ES-I3 (cell line): ENCODE data around the gene PSMB7.

Source experiments
- H3K36me3 ChIP-seq: 2 replicates; pipeline ENCODE4 v1.6.1; 2013; ENCODE audit warnings: mild to moderate bottlenecking, low read length, control low read depth, moderate library complexity; ENCODE audit not compliant: insufficient read depth
- H3K4me1 ChIP-seq: 2 replicates; pipeline ENCODE4 v1.6.1; 2013; ENCODE audit warnings: mild to moderate bottlenecking, control low read depth, low read length; ENCODE audit not compliant: insufficient read depth
- H3K9ac ChIP-seq: 2 replicates; pipeline ENCODE4 v1.6.1; 2013; ENCODE audit warnings: low read depth, mild to moderate bottlenecking, low read length, moderate library complexity
- H3K9me3 ChIP-seq: 2 replicates; pipeline ENCODE4 v1.6.1; 2013; ENCODE audit warnings: mild to moderate bottlenecking, low read length, moderate library complexity; ENCODE audit not compliant: control insufficient read depth, insufficient read depth

Gene PSMB7

GRCh38 chr9:124390794-124391658, 24.2 kb downstream of the PSMB7 start:
- Histone ChIP-seq H3K36me3 (no peaks in the 10 kb centered on the region), H3K9ac (no peak overlapping the region), H3K4me1 (peaks cover 42% of the 10 kb centered on the region), H3K9me3 (no peaks in the 10 kb centered on the region)

DNA sequence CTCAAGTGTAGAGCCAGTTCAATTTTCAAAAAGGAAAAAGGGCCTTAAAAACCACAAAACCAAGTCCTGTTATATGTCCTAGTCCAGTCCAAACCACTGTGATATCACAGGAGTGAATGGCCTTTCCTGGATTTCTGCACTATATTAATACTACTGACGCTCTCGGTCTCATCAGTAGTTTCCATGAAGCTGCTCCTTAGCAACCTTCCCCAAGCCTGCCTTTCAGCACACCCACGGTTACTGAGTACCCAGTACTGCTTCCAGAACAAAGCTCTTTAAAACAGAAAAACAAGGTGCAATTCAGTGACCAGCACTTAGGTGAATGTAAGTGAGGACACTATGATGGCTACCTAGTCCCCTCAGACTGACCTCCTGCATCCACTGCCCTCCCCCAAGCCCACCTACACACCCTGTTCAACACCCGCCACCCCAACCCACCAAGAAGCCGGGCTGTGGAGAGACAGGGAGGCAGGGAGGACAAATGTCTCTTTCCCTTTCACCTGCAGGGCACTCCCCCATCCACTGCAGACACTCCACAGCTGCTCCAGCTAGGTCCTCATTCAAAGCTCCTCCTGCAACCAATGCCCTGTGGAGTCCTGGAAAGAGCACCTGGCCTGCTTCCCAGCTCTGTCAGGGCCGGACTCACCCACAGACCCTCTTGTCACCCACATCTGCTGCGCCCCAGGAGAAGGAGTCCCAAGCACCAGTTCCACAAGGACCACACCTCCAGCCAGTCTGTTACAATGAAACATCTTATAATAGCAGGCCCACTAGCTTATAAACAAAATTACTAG, 25.9 kb downstream of the PSMB7 start:
- Histone ChIP-seq H3K9ac (no peak overlapping the region), H3K36me3 (no peaks in the 10 kb centered on the region), H3K9me3 (no peaks in the 10 kb centered on the region), H3K4me1 (peaks cover 42% of the 10 kb centered on the region)

DNA sequence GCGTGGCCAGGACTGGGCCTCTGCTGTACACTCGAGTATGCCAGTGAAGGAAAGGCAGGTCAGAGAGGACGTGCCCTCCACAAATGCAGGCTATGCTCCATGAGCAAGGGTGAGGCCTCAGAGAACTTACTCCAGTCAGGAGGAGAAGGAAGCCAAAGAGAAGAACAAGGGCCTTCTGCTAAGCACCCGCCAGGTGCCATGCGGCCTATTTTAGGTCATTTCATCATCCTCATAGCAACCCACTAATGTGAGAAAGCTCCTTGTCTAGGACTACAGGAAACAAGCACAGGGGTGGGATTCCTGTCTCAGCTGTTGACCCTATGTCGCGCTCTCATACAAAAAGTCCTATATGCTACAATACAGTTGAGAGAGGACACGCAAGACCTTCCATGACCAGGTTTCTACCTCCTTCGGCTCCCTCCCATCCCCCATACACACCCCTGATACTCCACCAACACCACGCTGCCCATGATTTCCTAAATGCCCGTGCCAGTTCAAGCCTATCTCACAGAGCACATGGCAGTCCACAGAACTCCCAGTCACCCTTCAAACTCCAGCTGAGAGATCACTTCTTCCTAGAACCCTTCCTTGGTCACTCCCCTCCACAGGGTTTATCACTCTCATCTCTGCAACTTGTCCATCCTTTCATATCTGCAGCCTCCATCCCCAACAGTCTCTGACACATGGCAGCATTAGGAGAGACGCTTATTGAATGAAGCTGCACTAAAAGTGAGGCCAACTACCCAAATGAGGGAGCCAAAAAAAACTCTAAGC, 26.8 kb downstream of the PSMB7 start:
- no peak overlapping the region for H3K9ac ChIP-seq
- no peaks in the 10 kb centered on the region for H3K9me3 ChIP-seq
- H3K36me3 ChIP-seq, result no peaks in the 10 kb centered on the region
- peaks cover 33% of the 10 kb centered on the region for H3K4me1 ChIP-seq

GRCh38 chr9:124386201-124386600, 29.0 kb downstream of the PSMB7 start:
- no peaks in the 10 kb centered on the region for H3K36me3 ChIP-seq
- H3K4me1 ChIP-seq, result peaks cover 11% of the 10 kb centered on the region
- H3K9ac ChIP-seq, result no peak overlapping the region
- no peaks in the 10 kb centered on the region for H3K9me3 ChIP-seq

DNA sequence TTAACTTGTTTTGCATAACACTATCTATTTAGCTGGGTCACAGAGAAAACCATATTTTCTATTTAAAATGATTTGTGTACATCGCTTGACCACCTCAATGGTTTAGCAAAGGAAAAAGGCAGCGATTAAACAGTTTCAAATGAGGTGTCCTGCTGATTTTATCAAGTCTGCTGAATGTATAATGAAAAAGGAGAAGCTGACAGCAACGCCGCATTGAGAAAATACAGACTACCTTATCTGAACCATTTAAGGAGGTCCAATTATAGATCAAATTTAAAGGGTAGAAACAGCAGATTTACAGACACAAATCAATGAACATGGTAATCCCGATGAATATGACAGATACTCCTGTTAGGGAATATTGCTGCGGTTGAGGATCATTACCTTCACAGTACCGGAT, 29.6 kb downstream of the PSMB7 start:
- H3K9ac ChIP-seq, result no peak overlapping the region
- H3K9me3 ChIP-seq, result no peaks in the 10 kb centered on the region
- H3K36me3 ChIP-seq, result no peaks in the 10 kb centered on the region
- H3K4me1 ChIP-seq, result peaks cover 6% of the 10 kb centered on the region; the same call in 1 of the 2 replicates

DNA sequence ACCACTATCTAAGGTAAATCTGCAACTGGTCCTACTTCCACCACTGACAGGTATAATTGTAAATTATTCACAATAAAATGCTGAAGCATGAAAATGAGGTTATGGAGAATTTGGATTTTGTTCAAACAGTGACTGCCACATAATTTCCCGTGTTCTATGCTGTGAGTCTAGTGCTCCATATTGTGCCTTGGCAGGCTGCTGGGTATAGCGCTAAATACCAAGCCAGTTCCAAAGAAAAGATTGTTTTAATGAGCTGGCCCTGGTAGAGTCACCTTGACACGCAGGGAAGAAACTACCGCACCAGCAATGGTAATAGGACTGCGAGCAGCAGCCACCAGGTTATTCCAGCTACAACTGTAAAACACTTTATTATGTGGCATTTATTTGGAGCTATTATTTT, 30.4 kb downstream of the PSMB7 start:
- Histone ChIP-seq H3K9ac (no peak overlapping the region), H3K4me1 (peaks cover 4% of the 10 kb centered on the region; the same call in 1 of the 2 replicates), H3K36me3 (no peaks in the 10 kb centered on the region), H3K9me3 (no peaks in the 10 kb centered on the region)

DNA sequence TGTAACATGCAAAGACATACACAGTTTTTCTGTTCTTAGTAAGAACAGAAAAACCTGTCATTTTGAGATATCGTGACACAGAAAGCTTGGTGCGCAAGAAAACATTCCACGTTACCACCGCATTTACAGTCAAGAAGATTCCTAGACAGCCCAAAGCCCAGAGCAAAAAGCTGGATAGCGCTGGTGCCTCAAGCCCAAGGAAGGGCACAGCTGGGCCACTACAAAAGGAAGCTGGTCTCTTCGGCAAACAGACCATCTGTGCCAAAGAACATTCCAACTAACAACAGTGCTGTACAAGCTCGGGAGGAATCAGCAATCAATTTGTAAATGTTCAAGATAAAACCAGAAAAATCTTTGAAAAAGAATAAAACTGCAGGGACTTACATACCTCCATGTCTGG, 31.0 kb downstream of the PSMB7 start:
- peaks cover 4% of the 10 kb centered on the region; the same call in 1 of the 2 replicates for H3K4me1 ChIP-seq
- no peak overlapping the region for H3K9ac ChIP-seq
- H3K36me3 ChIP-seq, result no peaks in the 10 kb centered on the region
- H3K9me3 ChIP-seq, result no peaks in the 10 kb centered on the region

DNA sequence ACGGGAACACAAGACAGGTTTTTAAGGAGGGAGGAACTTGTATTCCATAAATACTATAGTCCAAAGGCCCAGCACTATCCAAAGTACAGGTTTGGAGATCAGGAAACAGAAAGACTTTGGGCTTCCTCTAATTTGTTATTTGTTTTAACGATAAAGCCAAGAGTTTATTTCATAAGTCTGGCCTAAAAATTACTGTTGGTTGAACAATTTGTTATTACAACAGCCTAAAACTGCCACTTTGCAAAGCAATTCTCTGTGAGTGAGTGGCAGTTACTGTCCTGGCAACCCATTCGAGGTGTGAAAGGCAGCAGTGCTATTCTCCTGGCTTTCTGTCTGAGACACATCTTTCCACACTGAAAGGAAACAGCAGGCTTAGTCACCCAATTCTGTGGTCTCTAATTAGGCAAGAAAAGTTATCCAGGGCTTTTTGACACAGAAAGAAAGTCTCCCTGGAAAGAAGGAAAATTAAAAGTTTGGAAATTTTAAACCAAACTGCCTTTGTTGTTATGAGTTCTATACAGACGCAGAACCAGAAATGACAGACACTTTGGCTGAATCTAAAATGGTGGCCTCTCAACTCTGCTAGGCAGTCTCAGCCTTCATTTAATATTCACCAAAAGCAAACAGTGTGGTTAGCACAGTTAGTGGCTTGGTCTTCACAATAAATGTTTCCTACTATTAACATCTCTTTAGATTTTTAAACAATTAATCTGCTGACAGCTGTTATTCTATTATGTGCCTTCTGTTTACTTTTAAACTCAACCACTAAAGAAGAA, 33.9 kb downstream of the PSMB7 start:
- H3K4me1 ChIP-seq, result peaks cover 1% of the 10 kb centered on the region; the same call in 1 of the 2 replicates
- no peaks in the 10 kb centered on the region for H3K9me3 ChIP-seq
- H3K36me3 ChIP-seq, result no peaks in the 10 kb centered on the region; the same call in 1 of the 2 replicates
- H3K9ac ChIP-seq, result no peak overlapping the region

DNA sequence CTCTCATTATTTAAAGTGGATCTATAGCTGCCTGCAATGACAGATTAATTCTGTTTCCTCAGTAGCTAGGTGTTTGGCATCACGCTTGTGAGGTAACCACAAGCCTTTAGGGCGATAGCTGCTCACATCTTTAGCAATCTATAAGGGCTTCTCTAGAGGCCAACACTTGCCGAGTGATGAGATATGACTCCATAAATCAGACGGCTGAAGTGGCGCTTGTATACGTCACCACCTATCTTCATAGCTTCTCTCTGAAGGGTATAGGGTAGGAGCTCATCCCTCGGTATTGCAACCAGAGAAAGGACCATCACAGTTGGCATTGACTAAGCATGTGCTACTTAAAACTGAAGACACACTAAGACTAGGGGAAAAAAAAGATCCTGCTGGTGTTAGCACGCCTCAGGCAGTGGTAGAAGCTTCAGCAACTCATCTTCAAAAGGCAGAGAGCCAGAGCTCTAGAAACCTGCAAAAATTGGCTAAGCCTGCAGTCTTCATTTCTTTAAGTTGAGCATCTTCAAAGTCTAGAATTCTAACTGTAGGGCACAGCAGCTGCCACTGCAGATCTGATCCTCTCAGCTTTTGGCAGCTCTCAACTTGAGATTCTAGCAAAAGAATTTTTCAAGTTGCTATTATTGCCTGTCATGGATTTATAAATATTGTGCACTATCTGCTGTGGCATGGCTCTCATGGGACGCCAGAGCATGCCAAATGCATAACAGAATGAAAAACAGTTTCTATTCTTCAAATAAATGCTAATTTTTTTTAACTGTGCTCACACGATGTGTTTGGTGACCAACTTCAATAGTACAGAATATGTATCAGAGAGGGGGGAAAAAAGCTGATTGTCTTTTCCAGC, 37.5 kb downstream of the PSMB7 start:
- no peaks in the 10 kb centered on the region for H3K4me1 ChIP-seq
- no peaks in the 10 kb centered on the region; the same call in 1 of the 2 replicates for H3K9me3 ChIP-seq
- no peak overlapping the region for H3K9ac ChIP-seq
- no peaks in the 10 kb centered on the region; the same call in 1 of the 2 replicates for H3K36me3 ChIP-seq

DNA sequence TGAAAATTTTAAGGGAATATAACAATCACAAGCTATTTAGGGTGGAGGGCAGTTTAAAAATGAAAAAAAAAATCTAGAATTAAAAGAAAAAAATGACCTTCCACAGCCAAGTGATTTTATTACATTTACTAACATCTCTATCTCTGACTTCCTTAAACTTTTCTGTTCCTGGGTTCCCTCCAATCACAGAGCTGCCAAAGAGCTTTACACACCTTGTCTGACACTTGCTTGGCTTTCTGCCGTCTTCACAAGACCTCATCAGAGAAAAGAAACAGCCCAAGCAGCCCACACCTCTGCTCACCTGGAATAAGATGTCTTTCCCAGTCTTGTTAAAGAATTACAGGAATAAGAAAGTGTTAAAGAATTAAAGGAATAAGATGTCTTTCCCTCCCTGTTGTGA, 38.9 kb downstream of the PSMB7 start:
- Histone ChIP-seq H3K36me3 (no peaks in the 10 kb centered on the region; the same call in 1 of the 2 replicates), H3K9ac (no peak overlapping the region), H3K9me3 (no peaks in the 10 kb centered on the region; the same call in 1 of the 2 replicates), H3K4me1 (peaks cover 5% of the 10 kb centered on the region; the same call in 1 of the 2 replicates)

DNA sequence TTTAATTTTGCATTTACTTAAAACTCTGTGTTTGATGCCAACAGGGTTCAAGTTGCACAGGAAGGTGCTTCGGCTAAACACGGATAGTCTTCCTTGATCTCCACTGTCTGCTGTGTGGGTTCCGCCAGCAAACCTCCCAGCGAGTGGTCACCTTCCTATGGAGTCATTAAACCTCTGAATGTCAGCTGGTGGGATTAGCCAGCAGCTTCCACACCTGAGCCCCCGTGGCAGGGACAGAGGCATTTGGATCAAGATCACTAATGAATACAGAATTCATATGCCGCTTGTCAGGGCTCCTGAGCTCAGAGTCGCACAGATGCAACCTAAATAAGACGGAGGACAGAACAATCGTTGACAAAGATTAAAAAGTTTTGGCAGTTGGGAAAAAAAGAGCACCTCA, 39.5 kb downstream of the PSMB7 start:
- Histone ChIP-seq H3K9ac (no peak overlapping the region), H3K36me3 (no peaks in the 10 kb centered on the region; the same call in 1 of the 2 replicates), H3K9me3 (no peaks in the 10 kb centered on the region; the same call in 1 of the 2 replicates), H3K4me1 (peaks cover 5% of the 10 kb centered on the region; the same call in 1 of the 2 replicates)

GRCh38 chr9:124373851-124374250, 41.4 kb downstream of the PSMB7 start:
- no peaks in the 10 kb centered on the region; the same call in 1 of the 2 replicates for H3K9me3 ChIP-seq
- H3K4me1 ChIP-seq, result peaks cover 5% of the 10 kb centered on the region; the same call in 1 of the 2 replicates
- no peaks in the 10 kb centered on the region; the same call in 1 of the 2 replicates for H3K36me3 ChIP-seq
- no peak overlapping the region for H3K9ac ChIP-seq

GRCh38 chr9:124373386-124373785, 41.9 kb downstream of the PSMB7 start:
- Histone ChIP-seq H3K36me3 (no peaks in the 10 kb centered on the region; the same call in 1 of the 2 replicates), H3K9me3 (no peaks in the 10 kb centered on the region; the same call in 1 of the 2 replicates), H3K4me1 (peaks cover 5% of the 10 kb centered on the region; the same call in 1 of the 2 replicates), H3K9ac (no peak overlapping the region)
